OCI-LY3 (cell line): ENCODE results near the gene MAP1LC3B2.

Source experiments
- EZH2phosphoT487 ChIP-seq: fragments of 200-600 bp; shearing (Covaris generic); IDR thresholded peaks from 2 replicates; pipeline ENCODE4 v1.6.1; 2018; ENCODE audit warnings: antibody characterized with exemption, mixed run types, low read depth
- TF ChIP-seq, protein P1 (sequence below): fragments of 200-600, 300-600 bp; sonication (generic); IDR thresholded peaks from 2 replicates; pipeline ENCODE4 v1.5.1; 2014; ENCODE audit warnings: antibody characterized with exemption, low read length, low read depth

- TF ChIP-seq, protein P1, sequence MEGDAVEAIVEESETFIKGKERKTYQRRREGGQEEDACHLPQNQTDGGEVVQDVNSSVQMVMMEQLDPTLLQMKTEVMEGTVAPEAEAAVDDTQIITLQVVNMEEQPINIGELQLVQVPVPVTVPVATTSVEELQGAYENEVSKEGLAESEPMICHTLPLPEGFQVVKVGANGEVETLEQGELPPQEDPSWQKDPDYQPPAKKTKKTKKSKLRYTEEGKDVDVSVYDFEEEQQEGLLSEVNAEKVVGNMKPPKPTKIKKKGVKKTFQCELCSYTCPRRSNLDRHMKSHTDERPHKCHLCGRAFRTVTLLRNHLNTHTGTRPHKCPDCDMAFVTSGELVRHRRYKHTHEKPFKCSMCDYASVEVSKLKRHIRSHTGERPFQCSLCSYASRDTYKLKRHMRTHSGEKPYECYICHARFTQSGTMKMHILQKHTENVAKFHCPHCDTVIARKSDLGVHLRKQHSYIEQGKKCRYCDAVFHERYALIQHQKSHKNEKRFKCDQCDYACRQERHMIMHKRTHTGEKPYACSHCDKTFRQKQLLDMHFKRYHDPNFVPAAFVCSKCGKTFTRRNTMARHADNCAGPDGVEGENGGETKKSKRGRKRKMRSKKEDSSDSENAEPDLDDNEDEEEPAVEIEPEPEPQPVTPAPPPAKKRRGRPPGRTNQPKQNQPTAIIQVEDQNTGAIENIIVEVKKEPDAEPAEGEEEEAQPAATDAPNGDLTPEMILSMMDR, result no peak
- TF ChIP-seq EZH2phosphoT487, result no peak
These were observed 44.5 kb downstream of the MAP1LC3B2 start for GRCh38 chr12:116603546-116604177.
